ENCODE results near the gene SPAG8. TPM values are rescaled to one million over a fixed set of nuclear protein-coding genes. Genes with fewer than 3 reads are reported as not detected.

The SPAG8 gene
- total and polyA plus RNA-seq, 10 of the 15 experiments (the other 5 are each of a cell fraction or from before 2014, with no cell fraction given) = 0.40 to 1.1 (median 0.72) TPM

DNA sequence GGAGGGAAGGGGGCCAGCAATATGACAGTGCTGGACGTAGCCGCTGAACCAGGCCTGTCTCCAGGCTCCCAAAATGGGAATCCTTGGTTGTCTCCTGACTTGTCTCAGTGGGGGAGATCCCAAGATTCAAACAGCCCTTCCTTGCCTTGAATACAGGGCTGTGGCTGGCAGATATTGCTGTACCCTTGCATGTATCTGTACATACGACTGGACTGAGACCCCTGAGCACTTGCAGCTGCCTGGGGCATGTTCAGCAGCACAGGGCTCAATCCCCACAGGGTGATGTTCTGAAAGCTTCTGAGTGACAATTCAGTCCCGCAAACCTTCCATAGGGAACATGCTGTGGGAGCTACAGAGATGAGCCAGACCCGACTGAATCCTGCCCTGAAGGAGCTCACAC, 44.8 kb upstream of the SPAG8 start:
- 63% methylated on average over 5 of the region's 5 CpGs for WGBS (ENCODE audit: insufficient coverage, insufficient replicate concordance, low lambda C conversion rate, missing lambda C conversion rate)
- in situ Hi-C loops (cut with MboI) = no loop called here

More for the DNA sequence above, 44.8 kb upstream of the SPAG8 start:
- no peak overlapping the region for H3K4me3 ChIP-seq
- no peaks in the 10 kb centered on the region for H3K9me3 ChIP-seq (replicated peaks; ENCODE audit: control insufficient read depth, insufficient read depth, low read length)
- ChIA-PET SMC1A (ENCODE audit: uncharacterized antibody, unreplicated experiment) (interaction anchor here (0.9 to 3.0 kb wide), 4 partner anchors 9 to 25 kb away, joined by 3 to 13 read pairs (median 4); no protein-coding TSS in a partner anchor), RAD21 (ENCODE audit: unreplicated experiment) (interaction anchor here (0.6 to 4.7 kb wide), 2 partner anchors 21 to 30 kb away, joined by 3 to 18 read pairs; no protein-coding TSS in a partner anchor), POLR2A (interaction anchor here (1.6 kb wide), 1 partner anchor 9 kb away, joined by 5 read pairs; no protein-coding TSS in a partner anchor), CTCF (interaction anchor here (1.4 to 12.7 kb wide), 5 partner anchors 8 to 69 kb away, joined by 3 to 92 read pairs (median 7); partner anchors contain the start of genes FAM221B and TMEM8B)
- H3K79me2 ChIP-seq (ENCODE audit: control insufficient read depth, insufficient read depth, low read length) = no peaks in the 10 kb centered on the region
- H4K20me1 ChIP-seq (ENCODE audit: control insufficient read depth, insufficient read depth) = no peaks in the 10 kb centered on the region
- no peak overlapping the region for H3K27ac ChIP-seq (ENCODE audit: control insufficient read depth, insufficient read depth)
- no peaks in the 10 kb centered on the region for H3K27me3 ChIP-seq (replicated peaks in 1 of 2; ENCODE audit: control insufficient read depth in 2 of 2, insufficient read depth in 2 of 2, low read length in 1 of 2)
- H3K9ac ChIP-seq (ENCODE audit: control insufficient read depth, insufficient read depth, low read length) = no peak overlapping the region
- no peak for DNase-seq (ENCODE audit: low read depth, low spot score)
- H3K4me2 ChIP-seq (ENCODE audit: control insufficient read depth, insufficient read depth) = no peak overlapping the region
- no peak for ATAC-seq
- H2AFZ ChIP-seq (ENCODE audit: control insufficient read depth, low read depth, low read length) = no peak overlapping the region
- TF ChIP-seq, protein P1, sequence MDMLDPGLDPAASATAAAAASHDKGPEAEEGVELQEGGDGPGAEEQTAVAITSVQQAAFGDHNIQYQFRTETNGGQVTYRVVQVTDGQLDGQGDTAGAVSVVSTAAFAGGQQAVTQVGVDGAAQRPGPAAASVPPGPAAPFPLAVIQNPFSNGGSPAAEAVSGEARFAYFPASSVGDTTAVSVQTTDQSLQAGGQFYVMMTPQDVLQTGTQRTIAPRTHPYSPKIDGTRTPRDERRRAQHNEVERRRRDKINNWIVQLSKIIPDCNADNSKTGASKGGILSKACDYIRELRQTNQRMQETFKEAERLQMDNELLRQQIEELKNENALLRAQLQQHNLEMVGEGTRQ (IDR thresholded peaks at IDR 0.05; ENCODE audit: borderline replicate concordance, low read depth, low read length) = no peak
- TF ChIP-seq, protein P2, sequence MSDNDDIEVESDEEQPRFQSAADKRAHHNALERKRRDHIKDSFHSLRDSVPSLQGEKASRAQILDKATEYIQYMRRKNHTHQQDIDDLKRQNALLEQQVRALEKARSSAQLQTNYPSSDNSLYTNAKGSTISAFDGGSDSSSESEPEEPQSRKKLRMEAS (IDR thresholded peaks at IDR 0.05; ENCODE audit: low read depth, low read length) = no peak
- TF ChIP-seq FOXK2 (IDR thresholded peaks at IDR 0.05) = no peak
- TF ChIP-seq YY1 (IDR thresholded peaks at IDR 0.05; ENCODE audit: low read depth, low read length) = no peak
- TF ChIP-seq CHD1 (IDR thresholded peaks at IDR 0.05; ENCODE audit: low read depth, low read length) = no peak
- TF ChIP-seq SIN3A (IDR thresholded peaks at IDR 0.05; ENCODE audit: low read depth, low read length) = no peak
- TF ChIP-seq RELA (IDR thresholded peaks at IDR 0.05; ENCODE audit: borderline replicate concordance, partially characterized antibody) = no peak
- TF ChIP-seq SMAD1 (IDR thresholded peaks at IDR 0.05; ENCODE audit: low read depth, partially characterized antibody) = no peak
- TF ChIP-seq, protein P3, sequence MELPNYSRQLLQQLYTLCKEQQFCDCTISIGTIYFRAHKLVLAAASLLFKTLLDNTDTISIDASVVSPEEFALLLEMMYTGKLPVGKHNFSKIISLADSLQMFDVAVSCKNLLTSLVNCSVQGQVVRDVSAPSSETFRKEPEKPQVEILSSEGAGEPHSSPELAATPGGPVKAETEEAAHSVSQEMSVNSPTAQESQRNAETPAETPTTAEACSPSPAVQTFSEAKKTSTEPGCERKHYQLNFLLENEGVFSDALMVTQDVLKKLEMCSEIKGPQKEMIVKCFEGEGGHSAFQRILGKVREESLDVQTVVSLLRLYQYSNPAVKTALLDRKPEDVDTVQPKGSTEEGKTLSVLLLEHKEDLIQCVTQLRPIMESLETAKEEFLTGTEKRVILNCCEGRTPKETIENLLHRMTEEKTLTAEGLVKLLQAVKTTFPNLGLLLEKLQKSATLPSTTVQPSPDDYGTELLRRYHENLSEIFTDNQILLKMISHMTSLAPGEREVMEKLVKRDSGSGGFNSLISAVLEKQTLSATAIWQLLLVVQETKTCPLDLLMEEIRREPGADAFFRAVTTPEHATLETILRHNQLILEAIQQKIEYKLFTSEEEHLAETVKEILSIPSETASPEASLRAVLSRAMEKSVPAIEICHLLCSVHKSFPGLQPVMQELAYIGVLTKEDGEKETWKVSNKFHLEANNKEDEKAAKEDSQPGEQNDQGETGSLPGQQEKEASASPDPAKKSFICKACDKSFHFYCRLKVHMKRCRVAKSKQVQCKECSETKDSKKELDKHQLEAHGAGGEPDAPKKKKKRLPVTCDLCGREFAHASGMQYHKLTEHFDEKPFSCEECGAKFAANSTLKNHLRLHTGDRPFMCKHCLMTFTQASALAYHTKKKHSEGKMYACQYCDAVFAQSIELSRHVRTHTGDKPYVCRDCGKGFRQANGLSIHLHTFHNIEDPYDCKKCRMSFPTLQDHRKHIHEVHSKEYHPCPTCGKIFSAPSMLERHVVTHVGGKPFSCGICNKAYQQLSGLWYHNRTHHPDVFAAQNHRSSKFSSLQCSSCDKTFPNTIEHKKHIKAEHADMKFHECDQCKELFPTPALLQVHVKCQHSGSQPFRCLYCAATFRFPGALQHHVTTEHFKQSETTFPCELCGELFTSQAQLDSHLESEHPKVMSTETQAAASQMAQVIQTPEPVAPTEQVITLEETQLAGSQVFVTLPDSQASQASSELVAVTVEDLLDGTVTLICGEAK (IDR thresholded peaks at IDR 0.05; ENCODE audit: borderline replicate concordance) = no peak
- TF ChIP-seq, protein P4, sequence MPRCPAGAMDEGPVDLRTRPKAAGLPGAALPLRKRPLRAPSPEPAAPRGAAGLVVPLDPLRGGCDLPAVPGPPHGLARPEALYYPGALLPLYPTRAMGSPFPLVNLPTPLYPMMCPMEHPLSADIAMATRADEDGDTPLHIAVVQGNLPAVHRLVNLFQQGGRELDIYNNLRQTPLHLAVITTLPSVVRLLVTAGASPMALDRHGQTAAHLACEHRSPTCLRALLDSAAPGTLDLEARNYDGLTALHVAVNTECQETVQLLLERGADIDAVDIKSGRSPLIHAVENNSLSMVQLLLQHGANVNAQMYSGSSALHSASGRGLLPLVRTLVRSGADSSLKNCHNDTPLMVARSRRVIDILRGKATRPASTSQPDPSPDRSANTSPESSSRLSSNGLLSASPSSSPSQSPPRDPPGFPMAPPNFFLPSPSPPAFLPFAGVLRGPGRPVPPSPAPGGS (IDR thresholded peaks at IDR 0.05; ENCODE audit: borderline replicate concordance, insufficient read depth, low read depth, low read length, poor library complexity, severe bottlenecking) = no peak
- TF ChIP-seq SPI1 (IDR thresholded peaks at IDR 0.05; ENCODE audit: borderline replicate concordance, insufficient read depth, low read depth, low read length) = no peak
- no peak for TF ChIP-seq CHD4 (IDR thresholded peaks at IDR 0.05)
- BruUV-seq (replicated peaks) = no TSS peak
- no peak for FAIRE-seq
- H3K4me1 ChIP-seq (ENCODE audit: control insufficient read depth, insufficient read depth, low read length) = no peaks in the 10 kb centered on the region
- no peaks in the 10 kb centered on the region for H3K36me3 ChIP-seq (ENCODE audit: control insufficient read depth in 2 of 2, insufficient read depth in 2 of 2, low read length in 1 of 2)
- intact Hi-C loops (cut with micrococcal nuclease; ENCODE audit: unreplicated experiment) = no loop called here

Data from GM12878 (cell line).